T-helper 2 cell treated with Interferon-gamma antibody and Interleukin-4, amounts not matched to agents 100 ng/mL and 5 ng/mL, for 36 hours (primary cell): Measurements from ENCODE around the gene BACH1. TPM values are rescaled to one million over a fixed set of nuclear protein-coding genes. Genes with fewer than 3 reads are reported as not detected.

Experiments used
- intact Hi-C: fragments of 100-400 bp; cut with micrococcal nuclease; formaldehyde crosslinking; loops from one replicate; pipeline ENCODE4 v1.15.1; 2023
- total RNA-seq: library from RNA; stranded (reverse); gene quantifications from 2 replicates; pipeline ENCODE4 v1.2.3, GENCODE V29; 2022

BACH1 gene
- total RNA-seq, 1 donor from 2014 or later: 23.7 TPM

GRCh38 chr21:29313662-29314408 is 15.1 kb downstream of the BACH1 start:
- intact Hi-C loops: no loop called here

GRCh38 chr21:29315131-29315749 is 16.5 kb downstream of the BACH1 start:
- intact Hi-C loops: no loop called here

GRCh38 chr21:29316029-29316742 is 17.5 kb downstream of the BACH1 start:
- intact Hi-C loops: no loop called here

- intact Hi-C loops: no loop called here
Measured at GRCh38 chr21:29316806-29317205, 18.1 kb downstream of the BACH1 start.

GRCh38 chr21:29318354-29318753 is 19.6 kb downstream of the BACH1 start:
- intact Hi-C loops: no loop called here

- intact Hi-C loops: no loop called here
Measured at GRCh38 chr21:29320031-29320430, 21.3 kb downstream of the BACH1 start.

GRCh38 chr21:29321217-29321616 is 22.5 kb downstream of the BACH1 start:
- intact Hi-C loops: no loop called here

GRCh38 chr21:29321932-29322928 is 23.5 kb downstream of the BACH1 start:
- intact Hi-C loops: no loop called here

- intact Hi-C loops: no loop called here
Measured at GRCh38 chr21:29323189-29323588, 24.5 kb downstream of the BACH1 start.

GRCh38 chr21:29326914-29327554 is 28.3 kb downstream of the BACH1 start:
- intact Hi-C loops: no loop called here

- intact Hi-C loops: no loop called here
Measured at GRCh38 chr21:29329406-29329805, 30.7 kb downstream of the BACH1 start.

GRCh38 chr21:29330797-29331196 is 32.1 kb downstream of the BACH1 start:
- intact Hi-C loops: no loop called here

GRCh38 chr21:29332461-29333362 is 34.0 kb downstream of the BACH1 start:
- intact Hi-C loops: no loop called here

- intact Hi-C loops: no loop called here
Measured at GRCh38 chr21:29333406-29333805, 34.7 kb downstream of the BACH1 start.

GRCh38 chr21:29334717-29335428 is 36.2 kb downstream of the BACH1 start:
- intact Hi-C loops: no loop called here

- intact Hi-C loops: no loop called here
Measured at GRCh38 chr21:29335720-29336119, 37.0 kb downstream of the BACH1 start.

GRCh38 chr21:29338256-29338655 is 39.5 kb downstream of the BACH1 start:
- intact Hi-C loops: no loop called here

- intact Hi-C loops: no loop called here
Measured at GRCh38 chr21:29340228-29340627, 41.5 kb downstream of the BACH1 start.

- intact Hi-C loops: no loop called here
Measured at GRCh38 chr21:29342363-29342957, 43.7 kb downstream of the BACH1 start.
